Choroid plexus epithelial cell (primary cell): ENCODE measurements around the gene SLC17A7.
A peak's percentile ranks its signal among the peaks of the same experiment; 100 is the strongest.

ENCODE experiments used
- DNase-seq: peaks from one replicate; pipeline ENCODE4 v3.0.0-alpha.2; 2010; ENCODE audit warnings: low read depth
- H3K4me3 ChIP-seq: 2 replicates; pipeline ENCODE4 v1.5.1; 2011; ENCODE audit warnings: low read depth, mild to moderate bottlenecking, control low read depth, low read length, moderate library complexity
- CTCF ChIP-seq: conservative IDR thresholded peaks from 2 replicates; pipeline ENCODE4 v1.5.1; 2011; ENCODE audit warnings: low read depth, mild to moderate bottlenecking, control low read depth, inconsistent platforms, low read length, moderate library complexity

Gene SLC17A7

DNA sequence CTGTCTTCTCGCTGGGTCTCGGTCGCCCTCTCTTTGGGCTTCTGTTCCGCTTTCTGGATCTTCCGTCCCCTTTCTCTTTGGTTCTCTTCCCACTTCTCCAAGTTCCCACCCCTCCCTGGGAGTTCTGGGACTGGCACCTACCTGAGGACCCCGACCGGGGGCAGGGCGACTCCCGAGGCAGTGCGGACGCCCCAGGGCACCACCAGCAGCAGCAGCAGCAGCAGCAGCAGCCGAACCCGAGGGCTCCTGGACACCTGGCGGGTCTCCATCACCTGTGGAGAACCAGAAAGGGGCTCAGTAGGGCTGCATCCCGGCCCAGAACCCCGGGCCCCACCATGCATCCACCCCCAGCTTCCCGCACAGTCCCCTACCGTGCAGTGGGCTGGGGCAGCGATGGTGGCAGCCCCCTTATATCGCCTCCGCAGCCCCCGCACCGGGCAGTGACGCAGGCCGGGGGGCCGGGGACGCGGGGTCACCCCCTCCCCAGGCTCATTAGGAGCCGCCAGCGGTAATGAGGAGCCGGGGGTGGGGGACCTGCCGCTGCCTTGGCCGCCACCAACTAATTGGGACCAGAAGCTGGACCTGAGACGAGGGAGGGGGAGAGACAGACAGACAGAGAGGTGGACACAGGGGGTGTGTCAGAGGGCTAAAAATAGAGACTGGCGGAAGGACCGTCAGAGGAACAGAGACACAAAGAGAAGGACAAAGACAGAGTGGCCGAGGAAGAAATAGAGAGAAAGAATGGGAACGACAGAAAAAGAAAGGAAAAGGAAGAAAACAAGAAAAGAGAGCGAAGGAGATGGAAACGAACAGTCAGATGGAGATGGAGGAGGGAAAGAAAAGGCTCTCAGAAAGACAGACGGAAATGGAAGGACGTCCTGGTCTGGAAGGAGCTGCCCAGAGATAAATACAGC is 18.0 kb downstream of the SLC17A7 start, which contains the start of gene PTH2:
Gene PTH2, minus strand, starts transcription at position 371 of the 914 bp plus-strand sequence. Its CDS starts 102 bp downstream, at position 269.
- no peak within 1 kb of the TSS for H3K4me3 ChIP-seq
- DNase-seq = no peak
- TF ChIP-seq CTCF = no peak

GRCh38 chr19:49422407-49423070 is 18.8 kb downstream of the SLC17A7 start:
- peak; percentile 20 for DNase-seq

DNA sequence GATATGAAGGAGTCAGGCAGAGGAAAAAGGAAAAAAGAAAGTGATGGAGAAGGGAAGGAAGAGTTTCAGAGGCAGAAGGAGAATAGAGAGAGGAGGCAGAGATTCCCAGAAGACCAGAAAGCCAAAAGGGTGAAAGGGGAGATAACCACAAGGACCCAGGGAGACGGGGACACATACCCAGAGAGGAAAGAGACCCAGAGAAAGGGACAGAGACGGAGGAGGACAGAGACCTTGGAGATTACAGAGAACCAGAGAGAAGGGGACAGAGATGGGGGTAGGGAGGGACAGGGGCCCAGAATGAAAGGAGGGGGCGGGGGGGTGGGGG is 19.5 kb downstream of the SLC17A7 start:
- no peak overlapping the region for H3K4me3 ChIP-seq
- TF ChIP-seq CTCF = no peak
- DNase-seq = no peak

More at GRCh38 chr19:49422407-49423070, 18.8 kb downstream of the SLC17A7 start:
- H3K4me3 ChIP-seq = no peak overlapping the region
- peak; percentile 39 for TF ChIP-seq CTCF

DNA sequence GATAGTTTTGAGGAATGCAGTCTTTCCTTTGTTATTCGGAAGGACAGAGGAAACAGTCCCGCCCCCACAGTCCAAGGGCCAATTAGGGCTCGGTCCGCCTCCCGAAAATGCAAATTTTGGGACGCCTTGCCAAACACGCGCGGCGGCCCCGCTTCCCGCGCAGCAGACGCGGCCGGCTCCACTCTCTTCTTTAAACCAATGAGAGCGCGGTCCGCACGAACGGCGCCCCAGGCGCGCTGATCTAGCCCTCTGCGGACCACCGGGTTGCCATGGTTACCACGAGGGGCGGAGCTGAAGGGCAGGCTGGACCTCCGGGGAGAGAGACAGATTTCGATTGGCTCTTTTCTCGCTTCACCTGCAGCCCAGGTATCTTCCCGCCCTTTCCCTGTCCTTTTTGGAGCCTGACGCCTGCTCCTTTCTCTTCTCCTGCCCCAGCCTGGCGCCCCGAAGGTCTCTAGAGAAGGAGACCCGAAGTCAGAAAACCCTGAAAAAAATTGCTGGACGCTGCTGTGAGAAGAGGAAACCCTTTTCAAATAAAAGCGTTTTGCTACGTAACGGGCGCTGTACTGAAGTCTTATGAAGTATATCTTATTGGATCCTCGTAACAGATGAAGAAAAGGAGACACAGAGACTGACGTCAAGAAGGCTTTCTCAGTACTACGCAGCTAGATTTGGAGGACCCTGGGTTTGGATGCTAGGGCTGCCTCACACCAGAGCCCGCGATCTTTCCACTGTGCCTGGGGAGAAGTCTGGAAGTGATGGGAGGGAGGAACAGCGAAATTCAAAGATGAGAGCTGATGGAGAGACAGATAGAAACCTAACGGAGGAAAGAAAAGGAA is 20.1 kb downstream of the SLC17A7 start:
- DNase-seq = peak; percentile 55
- TF ChIP-seq CTCF = no peak
- H3K4me3 ChIP-seq = no peak overlapping the region

DNA sequence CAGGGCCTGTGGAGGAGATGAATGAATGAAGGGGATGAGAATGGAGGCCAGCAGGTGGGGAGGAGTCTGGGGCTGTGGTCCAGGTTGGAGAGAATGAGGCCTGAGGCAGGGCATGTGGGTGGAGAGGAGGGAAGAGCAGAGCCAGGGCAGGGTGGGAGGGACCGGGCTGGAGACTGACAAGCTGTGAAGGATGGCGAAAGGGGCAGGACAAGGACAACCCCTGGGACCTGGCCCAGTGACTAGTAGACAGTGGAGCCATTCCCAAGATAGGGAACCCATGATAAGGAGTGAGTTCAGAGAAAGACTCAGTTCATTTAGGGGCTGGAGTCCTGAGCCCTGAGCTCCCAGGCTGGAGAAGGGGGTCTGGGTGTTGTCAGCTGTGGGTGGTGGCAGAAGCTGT is 21.1 kb downstream of the SLC17A7 start:
- no peak for TF ChIP-seq CTCF
- DNase-seq = no peak
- H3K4me3 ChIP-seq = no peak overlapping the region

DNA sequence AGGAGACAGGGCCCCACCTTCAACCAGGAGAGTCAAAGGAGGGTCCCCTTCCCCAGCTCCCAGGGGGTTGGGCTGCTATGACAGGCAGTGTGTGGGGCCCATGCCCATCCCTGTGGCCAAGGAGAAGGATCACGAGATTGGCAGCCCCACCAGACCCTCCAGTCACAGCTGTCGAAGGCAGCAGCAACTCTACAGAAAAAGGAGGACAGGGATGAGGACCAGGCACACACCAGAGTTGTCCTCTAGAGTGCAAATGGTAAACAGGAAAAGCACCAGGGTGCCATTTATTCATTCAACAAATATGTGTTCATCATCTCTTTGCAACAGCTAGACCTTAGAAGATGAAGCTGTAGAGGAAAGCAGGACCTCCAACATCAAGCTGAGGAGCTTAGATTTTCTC is 22.2 kb downstream of the SLC17A7 start:
- H3K4me3 ChIP-seq = no peak overlapping the region
- no peak for TF ChIP-seq CTCF
- peak; percentile 16 for DNase-seq
